Neural progenitor cell (in vitro differentiated cells): ENCODE measurements around the gene PRCP.

Experiments used
- CTCF ChIP-seq: fragments of 200-600 bp; sonication (generic); IDR thresholded peaks from 2 replicates; pipeline ENCODE4 v1.5.1; 2017; ENCODE audit warnings: antibody characterized with exemption, mild to moderate bottlenecking
- EZH2 ChIP-seq: fragments of 200-600 bp; sonication (generic); IDR thresholded peaks from 2 replicates; pipeline ENCODE4 v1.6.1; 2017; ENCODE audit warnings: antibody characterized with exemption, mild to moderate bottlenecking, moderate library complexity

GRCh38 chr11:82787981-82788380, 112.2 kb downstream of the PRCP start:
- TF ChIP-seq CTCF (no peak), EZH2 (no peak)
